Measurements from ENCODE around the gene LRMDA. TPM values are rescaled to one million over a fixed set of nuclear protein-coding genes. Genes with fewer than 3 reads are reported as not detected.

LRMDA gene
- 0.22 and 0.57 TPM in 2 replicates for total RNA-seq

DNA sequence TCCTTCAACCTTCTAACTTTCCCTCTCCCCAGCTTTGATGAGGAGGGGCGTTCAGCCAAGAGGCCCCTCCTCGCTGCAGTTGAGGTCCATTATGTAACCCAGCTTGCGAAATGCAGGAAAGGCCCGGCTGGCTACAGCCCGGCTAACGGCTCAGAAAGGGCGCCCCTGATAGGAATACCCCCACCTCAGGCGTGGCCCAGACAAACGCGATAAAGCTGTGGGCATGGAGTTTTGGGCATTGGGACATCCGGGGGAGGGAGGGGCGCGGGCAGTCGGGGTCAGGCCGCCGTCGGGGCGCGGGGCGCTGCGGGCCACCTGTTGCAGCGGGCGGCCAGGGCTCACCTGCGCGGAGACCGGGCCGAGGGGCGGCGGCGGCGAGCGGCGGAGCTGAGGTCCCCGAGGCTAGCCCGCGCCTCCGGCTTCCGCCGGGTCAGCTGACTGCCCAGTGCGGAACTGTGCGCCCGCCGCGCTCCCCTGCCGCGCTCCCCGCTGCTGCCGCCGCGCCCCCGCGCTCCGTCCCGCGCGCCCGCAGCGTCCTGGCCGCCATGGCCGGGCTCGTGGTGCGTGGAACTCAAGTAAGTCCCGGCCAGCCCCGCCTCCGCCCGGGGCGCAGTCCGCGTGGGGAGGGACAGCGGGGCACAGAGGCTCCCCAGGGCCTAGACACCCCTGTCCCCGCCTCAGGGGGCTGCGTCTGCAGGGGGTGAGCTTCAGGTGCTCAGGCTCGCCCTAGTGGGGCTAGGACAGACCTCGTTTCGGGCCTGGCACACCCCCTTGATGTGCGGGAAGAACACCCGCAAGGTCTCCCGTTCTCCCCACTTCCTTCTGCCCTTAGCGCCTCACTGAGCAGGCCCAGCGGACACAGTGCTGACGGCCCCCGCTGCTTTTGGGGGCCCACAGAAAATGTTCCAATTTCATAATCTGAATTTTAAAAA lies at the start of gene LRMDA:
Gene LRMDA (plus strand): TSS at position 445 of the 932 bp plus-strand sequence.

DNA sequence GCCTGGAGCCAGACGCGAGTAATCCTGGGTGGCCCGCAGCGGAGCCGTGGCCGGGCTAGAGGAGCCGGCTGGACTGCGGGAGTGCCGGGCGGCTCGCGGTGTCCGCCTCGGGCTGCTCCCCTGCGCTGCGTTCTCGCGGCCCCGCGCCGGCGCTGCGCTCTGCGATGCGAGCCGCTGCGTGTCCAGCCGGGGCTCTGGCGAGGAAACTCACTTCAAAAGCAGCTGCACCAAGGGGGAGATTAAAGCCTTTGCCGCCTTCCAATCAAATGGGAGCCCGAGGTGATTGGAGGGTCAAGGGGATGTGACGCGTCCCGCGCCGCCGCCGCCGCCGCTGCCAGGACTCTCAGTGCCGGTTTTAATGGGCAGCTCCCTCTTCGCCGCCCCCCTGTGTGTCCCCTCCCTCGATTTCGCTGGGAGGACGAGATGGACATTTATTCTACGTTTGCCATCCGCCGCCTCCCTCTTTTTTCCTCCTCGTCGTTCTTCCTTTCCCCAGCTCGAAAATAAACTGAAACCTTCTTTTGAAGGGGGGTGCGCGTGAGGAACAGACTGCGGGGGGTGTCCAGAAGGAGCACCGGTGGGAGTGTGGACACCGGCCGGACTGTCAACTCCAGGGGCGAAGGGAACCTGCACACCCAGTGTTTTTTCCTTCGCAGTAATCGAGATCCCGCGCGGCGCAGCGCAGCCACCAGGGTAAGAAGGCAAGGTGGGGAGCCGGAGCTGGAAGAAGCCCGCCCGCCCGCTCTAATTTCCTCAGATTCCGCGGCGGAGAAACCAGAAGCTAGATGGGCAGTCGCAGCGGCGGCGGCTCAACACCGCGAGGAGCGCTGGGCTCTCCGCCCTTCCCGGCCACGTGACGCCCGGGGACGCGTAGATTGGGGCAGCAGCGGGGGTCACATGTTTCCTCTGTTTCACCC lies 29.6 kb upstream of the LRMDA start, which contains the start of gene ZNF503:
Gene ZNF503 (minus strand): TSS at position 196 of the 917 bp plus-strand sequence. CDS start 345 bp downstream, outside the sequence.

Small RNA genes within 50 kb of the gene (small RNA-seq; reads per million reads assigned to genes)
- gene MIR606 (ENCODE audit: low replicate concordance), result not detected
- gene RN7SL518P (ENCODE audit: low replicate concordance), result not detected
- not detected for gene RNU6-673P (ENCODE audit: low replicate concordance)

Other genes starting within 250 kb of the LRMDA start
- 170 and 172 TPM in 2 replicates for gene VDAC2, start 220.8 kb upstream of the LRMDA start, total RNA-seq
- gene COMTD1, start 195.7 kb upstream of the LRMDA start, total RNA-seq, result 8.0 and 8.3 TPM in 2 replicates
- 8.3 and 15.9 TPM in 2 replicates for gene ZNF503, start 29.9 kb upstream of the LRMDA start, total RNA-seq